Putamen (tissue), 1 donor: ENCODE data around the gene DEDD.

Experiments
- DNase-seq: peaks from one replicate; pipeline ENCODE4 v3.0.0-alpha.2; 2016; ENCODE audit warnings: low spot score

Gene DEDD

DNA sequence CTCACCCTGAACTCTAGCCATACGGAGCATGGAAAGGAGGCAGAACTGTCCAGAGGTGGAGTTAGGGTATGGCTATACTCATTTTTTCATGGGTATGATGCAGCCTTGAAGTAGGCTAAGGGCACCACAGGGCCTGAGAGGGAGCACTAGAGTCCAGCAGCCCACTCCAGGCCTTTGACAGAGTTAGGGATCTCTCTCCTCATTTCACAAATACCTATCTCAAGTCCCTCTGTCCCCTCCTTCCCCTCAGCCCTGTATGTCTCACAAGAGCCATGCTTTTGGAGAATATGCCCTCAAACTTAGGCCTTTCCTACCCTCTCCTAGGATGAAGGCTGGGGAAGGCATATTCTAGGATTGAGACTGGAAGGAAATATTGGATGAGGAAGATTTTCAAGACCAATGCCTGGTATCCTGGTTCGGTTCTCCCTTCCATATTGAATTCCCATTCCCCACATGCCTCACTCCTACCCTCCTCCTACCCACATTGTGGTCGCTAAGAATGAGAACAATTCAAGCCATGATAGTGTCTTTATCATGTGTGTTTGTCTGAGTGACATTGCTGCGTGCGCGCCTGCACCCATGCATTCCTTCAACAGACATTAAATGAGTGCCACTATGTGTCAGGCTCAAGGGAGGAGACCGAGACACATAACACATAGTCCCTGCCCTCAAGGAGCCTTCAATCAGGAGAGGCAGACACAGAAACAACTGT, 40.5 kb downstream of the DEDD start:
- no peak for DNase-seq

GRCh38 chr1:161091093-161091492, 41.4 kb downstream of the DEDD start:
- no peak for DNase-seq

DNA sequence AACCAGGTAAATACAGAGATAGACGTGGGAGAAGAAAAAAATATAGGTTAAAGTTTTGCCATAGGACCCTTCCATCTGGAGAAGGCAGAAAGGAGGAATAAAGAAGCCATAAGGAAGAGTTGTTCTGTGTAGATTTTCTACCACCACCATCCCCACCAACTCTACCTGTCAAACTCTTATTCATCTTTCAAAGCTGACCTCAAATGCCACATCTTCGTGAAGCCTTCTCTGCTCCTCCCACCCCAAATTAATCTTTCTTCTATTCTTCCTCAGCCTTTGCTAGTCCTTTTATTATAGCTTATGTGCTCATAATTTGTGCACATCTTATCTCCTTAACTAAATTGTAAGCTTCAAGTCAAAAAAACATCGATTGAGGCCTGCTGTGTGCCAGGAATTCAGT, 41.9 kb downstream of the DEDD start:
- no peak for DNase-seq

DNA sequence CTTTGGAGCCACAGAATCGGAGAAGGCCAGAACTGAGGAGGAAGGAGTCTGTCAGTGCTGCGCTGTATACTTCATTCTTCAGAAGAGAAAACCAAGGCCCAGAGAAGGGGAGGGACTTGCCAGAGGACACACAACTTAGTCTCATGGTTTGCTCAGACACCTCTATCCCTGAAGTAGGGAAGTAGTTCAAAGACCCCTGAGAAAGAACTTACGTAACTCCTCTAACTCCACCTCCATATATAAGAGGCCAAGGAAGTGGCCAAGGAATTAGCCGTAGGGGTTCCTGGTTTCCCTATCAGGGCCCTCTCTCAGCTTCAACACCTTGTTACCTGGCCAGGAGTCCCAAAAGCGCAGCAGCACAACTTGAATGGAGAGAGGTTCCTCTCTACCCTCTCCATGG, 42.5 kb downstream of the DEDD start:
- DNase-seq: no peak

- DNase-seq: no peak
Observed at GRCh38 chr1:161089251-161089924, 43.1 kb downstream of the DEDD start, which contains the start of gene NECTIN4. TSS of gene NECTIN4 (minus strand) at chr1:161089558. CDS start at chr1:161089296, 262 bp downstream.

- DNase-seq: no peak
Observed at GRCh38 chr1:161088587-161089110, 43.8 kb downstream of the DEDD start.

- DNase-seq: no peak
Observed at GRCh38 chr1:161086457-161086856, 46.0 kb downstream of the DEDD start.

DNA sequence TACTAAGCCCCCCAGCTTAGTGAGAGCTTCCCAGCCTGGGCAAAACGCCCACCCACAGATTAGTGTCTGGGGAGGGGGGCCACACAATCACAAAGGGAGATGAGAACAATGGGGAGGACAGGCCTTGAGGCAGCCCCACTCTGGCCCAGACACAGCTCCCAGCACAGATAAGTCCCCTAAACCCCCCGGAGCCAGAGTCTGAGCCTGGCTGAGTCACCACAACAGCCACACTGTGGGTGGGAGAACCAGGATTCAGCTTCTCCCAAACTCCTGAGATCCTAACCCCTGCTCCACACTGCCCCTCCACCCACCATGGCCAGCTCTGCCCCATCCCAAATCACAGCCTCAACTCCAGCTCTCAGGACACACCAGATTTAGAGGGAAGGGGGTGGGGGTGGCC, 47.3 kb downstream of the DEDD start:
- no peak for DNase-seq

- DNase-seq: no peak
Observed at GRCh38 chr1:161084597-161084988, 47.9 kb downstream of the DEDD start.

DNA sequence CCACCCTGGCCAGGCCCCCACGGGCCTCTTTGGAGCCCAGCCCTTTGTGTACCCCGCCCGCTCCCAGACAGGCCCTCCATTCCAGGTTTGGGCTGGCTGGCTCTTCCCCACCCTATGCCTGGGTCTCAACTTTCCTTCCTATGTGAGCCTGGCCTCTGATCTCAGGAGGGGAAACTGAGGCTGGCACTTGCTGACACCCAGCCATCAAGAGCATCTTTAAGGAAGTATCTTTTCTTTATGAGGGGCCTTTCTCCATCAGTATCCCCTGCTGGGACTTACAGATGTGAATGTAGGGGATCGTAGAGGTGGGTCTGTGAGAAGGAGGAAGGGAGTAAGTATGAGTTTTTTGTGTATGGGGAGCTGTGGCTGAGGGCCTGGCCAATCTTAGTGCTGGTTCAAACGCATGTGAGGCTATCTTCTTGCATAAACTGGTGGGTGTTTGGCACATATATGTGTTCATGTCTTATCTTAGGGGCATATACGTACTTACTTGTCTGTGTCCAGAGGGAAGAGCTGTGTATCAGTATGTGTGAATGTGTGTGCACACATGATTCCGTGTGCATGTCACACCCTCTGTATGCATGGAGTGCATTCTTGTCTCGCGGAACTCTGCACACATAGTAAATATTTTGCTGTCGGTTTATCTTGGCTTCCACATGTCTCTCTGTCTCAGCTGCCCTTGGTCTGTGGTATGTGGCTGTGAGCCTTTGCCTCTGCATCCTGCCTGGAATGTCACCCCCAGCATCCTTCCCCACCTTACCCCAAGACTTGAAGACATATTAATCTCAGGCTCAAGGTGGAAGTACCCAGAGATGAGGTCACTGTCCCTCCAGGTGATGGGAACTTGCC, 48.5 kb downstream of the DEDD start:
- DNase-seq: no peak

DNA sequence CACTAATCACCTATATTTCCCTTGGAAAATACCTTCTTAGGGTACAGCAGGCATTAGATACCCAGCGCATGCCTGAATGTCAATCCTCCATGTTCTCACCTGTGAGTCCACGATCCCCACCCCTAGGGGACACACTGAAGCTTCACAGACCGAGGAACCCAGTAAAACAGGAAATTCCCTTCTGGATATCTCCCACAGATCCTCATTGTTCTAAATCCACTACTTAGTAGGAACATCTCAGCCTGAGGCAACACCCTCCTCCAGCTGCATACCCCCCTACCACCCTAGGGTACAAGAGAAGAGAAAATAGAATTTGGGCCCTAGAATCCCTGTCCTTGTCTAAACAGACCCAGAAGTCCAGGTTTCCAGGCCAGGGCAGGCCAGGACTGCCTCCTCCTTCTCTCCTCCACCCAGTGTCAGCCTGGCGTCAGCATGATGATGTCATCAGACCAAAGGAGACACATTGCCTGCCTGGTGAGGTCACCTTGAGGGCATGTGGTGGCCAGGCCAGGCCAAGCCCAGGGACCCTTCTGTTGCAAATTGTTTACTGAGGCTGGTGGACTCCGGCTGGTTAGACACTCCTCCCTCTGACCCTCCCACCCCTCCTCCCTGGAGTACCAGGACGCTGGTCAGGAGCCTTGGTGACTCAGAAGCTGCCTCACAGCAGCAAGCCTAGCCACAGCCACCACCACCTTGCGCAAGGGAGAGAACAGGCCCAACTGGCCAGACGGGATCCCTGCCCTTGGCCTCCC, 49.3 kb downstream of the DEDD start:
- no peak for DNase-seq

DNA sequence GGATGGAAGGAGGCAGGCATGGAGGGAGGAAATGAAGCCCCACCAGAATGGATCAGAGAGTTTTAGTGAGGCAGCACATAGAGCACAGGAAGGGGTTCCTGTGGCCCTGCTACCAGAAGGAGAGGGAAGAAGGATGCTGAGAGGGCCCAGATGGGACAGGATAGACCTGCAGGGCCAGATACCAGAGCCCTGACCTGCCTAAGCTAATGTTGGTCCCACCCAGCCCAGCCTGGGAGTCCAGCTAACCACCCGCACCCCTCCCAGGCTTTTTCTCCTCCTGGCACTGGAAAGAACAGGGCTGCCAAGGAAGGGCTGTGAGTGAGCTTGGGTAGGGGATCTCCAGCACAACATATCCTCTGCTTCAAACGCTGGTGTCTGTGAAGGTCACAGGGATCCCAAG, 50.0 kb downstream of the DEDD start:
- DNase-seq: no peak

- no peak for DNase-seq
Observed at GRCh38 chr1:161081519-161081918, 50.9 kb downstream of the DEDD start.

DNA sequence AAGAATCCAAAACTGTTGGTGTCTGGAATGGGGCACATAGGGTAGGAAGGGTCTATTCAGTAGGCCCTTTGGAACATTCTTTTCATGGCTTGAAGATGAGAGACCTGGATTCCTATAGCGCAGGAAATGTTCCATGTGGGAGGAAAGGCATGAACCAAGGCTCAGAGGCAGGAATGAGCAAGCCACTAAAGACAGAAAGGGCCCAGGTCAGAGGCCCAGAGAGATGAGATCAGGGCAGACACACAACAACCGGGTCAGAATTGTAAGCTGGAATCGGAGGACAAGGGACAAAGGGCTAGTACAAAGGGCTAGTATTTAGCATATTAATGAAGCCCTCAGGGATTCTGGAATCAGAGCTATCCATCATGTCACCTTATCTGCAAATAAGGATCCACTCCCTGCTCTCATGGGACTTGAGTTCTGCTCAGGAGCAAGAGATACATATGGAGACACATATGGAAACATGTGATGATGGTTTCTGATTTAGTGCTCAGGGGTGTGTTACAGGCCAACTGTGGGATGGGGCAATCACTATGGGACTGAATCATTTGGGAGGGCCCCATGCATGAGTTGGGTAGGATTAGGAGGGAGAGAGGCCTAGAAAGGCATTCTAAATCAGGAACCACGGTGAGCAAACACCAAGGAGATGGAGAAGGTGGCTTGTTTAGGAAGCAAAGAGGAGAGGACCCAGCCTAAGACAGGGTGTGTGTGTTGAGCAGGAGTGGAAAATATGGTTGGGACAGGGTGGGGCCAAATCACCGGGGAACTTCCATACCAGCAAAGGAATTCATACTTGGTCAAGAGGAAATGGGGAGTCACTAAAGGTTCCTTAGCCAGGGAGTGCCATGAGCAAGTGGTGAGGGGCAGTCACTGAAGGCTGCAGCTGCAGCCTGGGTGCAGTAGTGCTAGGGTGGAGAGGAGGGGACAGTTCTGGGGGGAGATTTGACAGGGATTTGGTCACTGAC, 51.7 kb downstream of the DEDD start:
- DNase-seq: no peak

DNA sequence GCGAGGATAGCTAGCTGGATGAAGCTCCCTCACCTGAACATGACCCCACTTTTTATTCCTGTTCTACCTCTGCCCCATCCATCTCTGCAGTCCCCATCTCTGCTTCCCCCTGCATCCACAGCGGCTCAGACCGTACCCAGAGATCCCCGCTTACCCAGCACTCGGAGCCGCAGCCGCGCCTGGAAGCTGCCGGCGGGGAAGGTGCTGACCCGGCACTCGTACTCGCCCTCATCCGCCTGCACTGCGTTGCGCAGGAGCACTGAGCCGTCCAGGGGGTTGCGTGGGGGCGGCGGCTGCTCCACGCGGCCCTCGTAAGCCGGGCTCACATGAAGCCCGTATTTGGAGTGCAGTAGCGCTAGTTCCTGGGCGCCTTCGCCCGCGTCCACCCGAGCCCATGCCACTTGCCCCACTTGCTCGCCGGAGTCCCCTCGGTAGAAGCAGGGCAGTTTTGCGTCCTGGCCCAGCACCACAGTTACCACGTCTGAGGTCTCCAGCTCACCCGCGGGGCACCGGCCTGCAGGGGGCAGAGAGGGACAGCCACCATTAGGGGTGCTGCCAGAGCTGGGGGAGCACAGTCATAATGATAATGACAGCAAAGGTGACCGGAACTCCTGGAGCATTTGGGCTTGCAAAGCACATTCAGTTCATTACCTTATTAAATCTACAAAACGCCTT, 52.9 kb downstream of the DEDD start:
- DNase-seq: no peak

GRCh38 chr1:161077426-161077825, 55.0 kb downstream of the DEDD start:
- DNase-seq: no peak

DNA sequence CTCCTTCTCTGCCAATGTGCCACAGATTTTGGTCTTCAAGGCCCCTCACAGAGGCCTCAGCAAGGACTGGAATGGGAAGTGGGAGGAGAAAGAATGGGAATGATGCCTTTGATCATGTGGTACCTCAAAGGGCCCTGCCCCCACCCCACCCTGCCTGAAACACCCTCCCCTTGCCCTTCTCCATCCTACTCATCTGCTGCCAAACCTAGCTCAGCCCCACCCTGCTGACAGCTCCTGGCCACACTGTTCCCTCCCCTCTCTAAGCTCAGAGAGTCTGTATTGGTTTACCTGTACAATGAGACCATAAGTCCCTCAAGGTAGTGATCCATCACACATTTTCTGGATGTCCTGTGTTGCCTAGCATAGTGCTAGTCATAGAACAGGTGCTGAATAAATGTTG, 56.1 kb downstream of the DEDD start:
- DNase-seq: no peak

GRCh38 chr1:161074676-161075368, 57.6 kb downstream of the DEDD start:
- no peak for DNase-seq

GRCh38 chr1:161073474-161074121, 58.9 kb downstream of the DEDD start:
- no peak for DNase-seq
